AG09309 (cell line): ENCODE measurements around the gene GLS2.

ENCODE experiments used
- DNase-seq: peaks from one replicate; pipeline ENCODE4 v3.0.0-alpha.2; 2010; ENCODE audit warnings: low read depth
- H3K4me3 ChIP-seq: 2 replicates; pipeline ENCODE4 v1.5.1; 2011; ENCODE audit warnings: mild to moderate bottlenecking, low read depth, low read length, moderate library complexity; ENCODE audit not compliant: control insufficient read depth
- TF ChIP-seq, protein P1 (sequence below): IDR thresholded peaks from 2 replicates; pipeline ENCODE4 v1.5.1; 2011; ENCODE audit warnings: mild to moderate bottlenecking, low read depth, low read length, inconsistent platforms; ENCODE audit not compliant: insufficient read depth, control insufficient read depth; ENCODE audit errors: missing control alignments

Gene GLS2

DNA sequence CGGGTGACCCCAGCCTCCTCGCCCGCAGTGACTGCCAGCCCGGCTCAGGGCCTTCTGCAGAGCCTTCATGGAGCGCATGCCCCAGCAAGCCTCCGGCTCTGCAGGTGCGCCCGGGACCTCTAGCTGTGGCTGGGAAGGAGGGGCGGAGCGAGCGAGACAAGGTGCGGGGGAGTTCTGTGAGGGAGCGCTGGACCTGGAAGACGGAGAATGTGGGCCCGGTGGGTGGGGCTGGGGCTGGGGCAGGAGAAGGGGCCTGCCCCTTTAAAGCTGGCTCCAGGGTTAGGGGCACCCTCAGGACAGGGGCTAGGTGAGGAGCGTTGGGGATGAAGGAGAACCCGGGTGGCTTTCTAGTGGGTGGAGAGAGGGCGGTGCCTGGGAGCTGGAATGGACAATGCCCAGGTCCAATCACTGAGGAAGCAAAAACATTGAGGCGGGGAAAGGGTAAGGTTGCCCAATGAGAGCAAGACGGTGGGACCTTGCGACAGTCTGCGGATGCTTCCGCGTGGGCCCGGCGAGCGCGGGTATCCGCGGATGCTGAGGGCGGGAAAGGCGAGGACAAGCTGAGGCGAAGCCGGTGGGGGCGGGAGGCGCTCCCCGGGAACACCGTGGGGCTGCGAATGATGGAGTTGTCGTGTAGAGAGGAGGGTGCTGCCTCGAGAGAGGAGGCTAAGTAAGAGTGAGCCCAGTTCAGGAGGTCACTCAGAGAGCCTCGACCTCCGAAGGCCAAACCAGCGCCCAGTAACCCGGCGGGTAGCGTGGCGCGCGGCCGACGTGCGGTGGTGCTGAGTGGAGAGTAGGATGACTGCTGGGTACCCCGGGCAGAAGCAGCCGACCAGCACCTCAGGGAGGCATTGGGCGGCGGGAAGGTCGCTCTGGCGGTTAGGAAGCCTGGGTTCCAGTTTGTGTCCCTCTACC lies at the start of gene GLS2:
TSS of gene GLS2 (minus strand) at position 121 of the 915 bp plus-strand sequence. CDS start at position 78, 43 bp downstream.
- peak; percentile 17 for DNase-seq
- peak within 1 kb of the TSS; percentile 46 for H3K4me3 ChIP-seq
- TF ChIP-seq, protein P1, sequence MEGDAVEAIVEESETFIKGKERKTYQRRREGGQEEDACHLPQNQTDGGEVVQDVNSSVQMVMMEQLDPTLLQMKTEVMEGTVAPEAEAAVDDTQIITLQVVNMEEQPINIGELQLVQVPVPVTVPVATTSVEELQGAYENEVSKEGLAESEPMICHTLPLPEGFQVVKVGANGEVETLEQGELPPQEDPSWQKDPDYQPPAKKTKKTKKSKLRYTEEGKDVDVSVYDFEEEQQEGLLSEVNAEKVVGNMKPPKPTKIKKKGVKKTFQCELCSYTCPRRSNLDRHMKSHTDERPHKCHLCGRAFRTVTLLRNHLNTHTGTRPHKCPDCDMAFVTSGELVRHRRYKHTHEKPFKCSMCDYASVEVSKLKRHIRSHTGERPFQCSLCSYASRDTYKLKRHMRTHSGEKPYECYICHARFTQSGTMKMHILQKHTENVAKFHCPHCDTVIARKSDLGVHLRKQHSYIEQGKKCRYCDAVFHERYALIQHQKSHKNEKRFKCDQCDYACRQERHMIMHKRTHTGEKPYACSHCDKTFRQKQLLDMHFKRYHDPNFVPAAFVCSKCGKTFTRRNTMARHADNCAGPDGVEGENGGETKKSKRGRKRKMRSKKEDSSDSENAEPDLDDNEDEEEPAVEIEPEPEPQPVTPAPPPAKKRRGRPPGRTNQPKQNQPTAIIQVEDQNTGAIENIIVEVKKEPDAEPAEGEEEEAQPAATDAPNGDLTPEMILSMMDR: no peak

DNA sequence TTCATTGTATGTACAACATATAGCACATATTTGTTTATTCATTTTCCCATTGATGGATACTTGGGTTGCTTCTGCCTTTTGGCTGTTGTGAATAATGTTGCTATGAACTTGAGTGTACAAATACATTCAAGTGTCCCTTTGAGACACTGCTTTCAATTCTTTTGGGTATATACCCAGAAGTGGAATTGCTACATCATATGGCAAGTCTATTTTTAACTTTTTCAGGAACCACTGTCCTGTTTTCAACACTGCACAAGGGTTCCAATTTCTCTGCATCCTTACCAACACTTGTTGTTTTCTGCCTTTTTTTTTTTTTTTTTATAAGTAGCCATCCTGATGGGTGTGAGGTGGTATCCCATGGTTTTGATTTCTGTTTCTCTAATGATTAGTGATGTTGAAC lies 49.6 kb upstream of the GLS2 start:
- no peak for DNase-seq
- no peak overlapping the region for H3K4me3 ChIP-seq
- TF ChIP-seq, protein P1: no peak

DNA sequence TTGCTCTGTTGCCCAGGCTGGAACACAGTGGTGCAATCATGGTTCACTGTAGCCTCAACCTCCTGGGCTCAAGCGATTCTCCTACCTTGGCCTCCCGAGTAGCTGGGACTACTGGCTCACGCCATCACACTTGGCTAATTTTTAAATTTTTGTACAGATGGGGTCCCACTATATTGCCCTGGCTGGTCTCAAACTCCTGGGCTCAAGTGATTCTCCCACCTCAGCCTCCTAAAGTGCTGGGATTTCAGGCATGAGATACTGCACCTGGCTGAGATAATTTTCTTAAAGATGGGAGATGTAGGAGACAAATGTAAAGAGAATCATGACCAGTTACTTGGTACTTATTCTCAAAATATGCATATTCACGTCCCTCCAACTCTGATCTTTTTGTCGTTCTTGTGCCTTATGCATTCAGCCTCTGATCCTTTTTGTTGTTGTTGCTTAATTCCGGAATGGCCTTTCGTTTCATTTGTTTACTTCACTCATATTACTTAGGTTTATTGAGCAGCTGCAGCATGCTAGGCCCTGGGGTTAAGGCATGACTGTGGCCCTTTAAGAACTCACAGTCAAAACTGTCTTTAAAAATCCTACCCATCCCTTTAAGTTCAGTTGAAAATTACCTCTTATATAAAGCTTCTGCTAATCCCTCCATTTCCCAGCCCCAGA lies 42.6 kb upstream of the GLS2 start:
- DNase-seq: no peak
- no peak overlapping the region for H3K4me3 ChIP-seq
- TF ChIP-seq, protein P1: no peak

DNA sequence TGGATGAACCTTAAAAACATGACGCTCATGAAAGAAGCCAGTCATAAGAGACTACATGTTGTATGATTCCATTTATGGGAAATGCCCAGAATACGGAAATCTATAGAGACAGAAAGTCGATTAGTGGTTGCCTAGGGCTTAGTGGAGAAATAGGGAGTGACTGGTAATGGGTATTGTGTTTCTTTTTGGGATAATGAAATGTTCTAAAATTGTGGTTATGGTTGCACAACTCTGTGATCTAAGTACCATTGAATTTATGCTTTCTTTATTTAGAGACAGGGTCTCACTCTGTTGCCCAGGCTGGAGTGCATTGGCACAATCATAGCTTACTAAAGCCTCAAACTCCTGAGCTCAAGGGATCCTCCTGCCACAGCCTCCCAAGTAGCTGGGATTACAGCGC lies 41.7 kb upstream of the GLS2 start:
- DNase-seq: no peak
- TF ChIP-seq, protein P1: no peak
- no peak overlapping the region for H3K4me3 ChIP-seq

DNA sequence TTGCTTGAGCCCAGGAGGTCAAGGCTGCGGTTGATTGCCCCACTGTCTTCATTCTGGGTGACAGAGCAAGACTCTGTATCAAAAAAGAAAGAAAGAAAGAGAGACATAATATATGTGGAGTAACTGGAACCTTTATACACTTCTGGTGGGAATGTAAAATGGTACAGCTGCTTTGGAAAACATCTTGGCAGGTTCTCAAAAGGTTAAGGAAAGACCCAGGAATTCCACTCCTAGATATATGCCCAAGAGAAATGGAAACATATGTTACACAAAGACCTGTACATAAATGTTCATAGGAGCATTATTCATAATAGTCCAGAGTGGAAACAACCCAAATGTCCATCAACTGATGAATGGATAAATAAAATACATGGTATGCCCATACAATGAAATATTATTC lies 40.9 kb upstream of the GLS2 start:
- H3K4me3 ChIP-seq: no peak overlapping the region
- no peak for DNase-seq
- TF ChIP-seq, protein P1: no peak

DNA sequence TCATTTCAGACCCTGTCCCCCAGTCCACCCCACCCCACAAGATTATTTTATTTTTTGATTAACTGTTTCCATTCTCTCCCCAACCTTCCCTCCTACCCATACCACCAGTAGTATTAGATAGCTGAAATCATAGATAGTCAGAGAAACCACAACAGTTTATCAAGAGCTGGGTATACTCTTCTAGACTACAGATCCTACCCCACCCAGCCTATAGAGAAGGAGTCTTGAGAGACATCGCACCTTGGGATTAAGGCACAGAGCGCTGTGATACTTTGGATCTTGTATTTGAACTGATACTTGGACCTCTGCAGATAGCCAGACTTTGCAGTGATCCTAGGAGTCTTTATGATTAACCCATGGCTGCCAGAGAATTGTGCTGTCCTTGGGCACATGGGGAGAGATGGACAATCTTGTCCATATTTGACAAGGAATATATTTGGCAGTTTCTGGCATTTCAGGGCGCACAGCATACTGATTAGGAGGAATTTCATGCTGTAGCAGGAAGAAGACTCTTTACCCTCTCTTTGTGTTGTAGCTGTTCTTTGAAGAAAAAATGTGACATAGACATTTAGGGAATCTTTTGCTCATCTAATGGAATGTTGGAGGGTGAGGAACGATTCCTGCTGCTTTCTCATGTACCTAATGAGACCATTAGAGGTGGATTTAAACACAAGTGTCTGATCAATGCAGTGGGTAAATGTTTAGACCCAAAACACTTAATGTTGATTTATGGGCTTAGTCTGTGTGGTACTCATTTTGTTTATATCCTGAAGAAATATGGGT lies 34.6 kb upstream of the GLS2 start:
- TF ChIP-seq, protein P1: no peak
- no peak for DNase-seq

More for the DNA sequence above, 34.6 kb upstream of the GLS2 start:
- peak overlapping the region; percentile 56 for H3K4me3 ChIP-seq
